ENCODE data around the gene TARP.
A peak's percentile ranks its signal among the peaks of the same experiment; 100 is the strongest.

TARP gene

DNA sequence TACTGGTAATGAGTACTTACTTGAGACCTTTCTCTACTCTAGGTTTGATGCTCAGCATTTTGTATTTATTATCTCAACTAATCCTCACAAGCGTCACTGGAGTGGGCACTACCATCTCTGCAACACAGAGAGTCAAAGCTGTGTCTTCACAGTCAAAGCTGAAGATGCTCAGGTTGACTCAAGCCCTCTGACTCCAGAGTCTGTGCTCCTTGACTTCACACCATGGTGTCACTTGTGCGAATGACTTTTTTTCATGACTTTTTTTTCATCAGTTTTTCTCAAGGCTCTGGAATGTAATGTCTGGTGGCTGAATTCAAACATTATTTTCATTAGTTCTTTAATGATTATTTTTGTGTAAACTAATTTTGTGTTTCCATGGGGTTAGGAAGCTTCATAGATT is 30.4 kb upstream of the TARP start:
- H3K27ac ChIP-seq = peak overlapping the region in 1 of 12 donors; percentile 55
- no peak for ATAC-seq
- TF ChIP-seq CTCF (IDR thresholded peaks at IDR 0.05) = no peak
- no peak for TF ChIP-seq POLR2A (IDR thresholded peaks at IDR 0.05)
- H3K9me3 ChIP-seq = peaks cover 0 to 3% (median 0%) of the 10 kb centered on the region in 12 donors
- intact Hi-C loops (cut with DNase I) = no loop called here
- no peak for DNase-seq
- H3K27me3 ChIP-seq = no peaks in the 10 kb centered on the region
- peaks cover 0 to 12% (median 0%) of the 10 kb centered on the region in 12 donors for H3K4me1 ChIP-seq
- H3K4me3 ChIP-seq = peak overlapping the region in 1 of 12 donors; percentile 25
- H3K36me3 ChIP-seq = no peaks in the 10 kb centered on the region
- 84 to 88% (median 85%) methylated on average over 2 of the region's 2 CpGs for WGBS, 4 donors

DNA sequence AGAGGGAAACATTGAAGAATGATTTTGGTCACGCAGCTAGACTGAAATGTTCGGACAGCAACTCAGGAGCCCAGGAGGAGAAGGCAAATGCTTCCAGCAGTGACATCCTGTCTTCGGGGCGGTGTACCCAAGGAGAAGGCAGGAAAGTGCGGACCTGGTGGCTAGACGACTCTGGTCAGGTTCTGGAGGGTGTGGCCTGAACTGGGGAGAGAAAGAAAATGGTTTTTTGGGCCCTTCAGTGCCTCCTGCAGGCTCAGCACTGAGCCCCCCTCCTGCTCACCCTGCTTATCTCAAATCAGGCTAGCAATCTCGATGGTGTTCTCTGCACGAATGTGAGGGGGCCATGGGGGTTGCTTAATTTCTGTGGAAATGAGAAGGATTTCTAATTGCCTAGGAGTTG is 26.7 kb upstream of the TARP start:
- TF ChIP-seq POLR2A (IDR thresholded peaks at IDR 0.05) (no peak), CTCF (IDR thresholded peaks at IDR 0.05) (no peak)
- Histone ChIP-seq H3K4me1 (no peaks in the 10 kb centered on the region), H3K4me3 (no peak overlapping the region), H3K27me3 (no peaks in the 10 kb centered on the region), H3K27ac (no peak overlapping the region), H3K36me3 (no peaks in the 10 kb centered on the region), H3K9me3 (no peaks in the 10 kb centered on the region)
- WGBS, 4 donors = 42 to 53% (median 51%) methylated on average over 8 of the region's 8 CpGs
- intact Hi-C loops (cut with DNase I) = no loop called here
- no peak for DNase-seq
- no peak for ATAC-seq

- no peak for TF ChIP-seq POLR2A (IDR thresholded peaks at IDR 0.05)
- no peak for TF ChIP-seq CTCF (IDR thresholded peaks at IDR 0.05)
- no peak overlapping the region for H3K4me3 ChIP-seq
- ATAC-seq = no peak
- no peak for DNase-seq
- no peaks in the 10 kb centered on the region for H3K36me3 ChIP-seq
- H3K27ac ChIP-seq = no peak overlapping the region
- no peaks in the 10 kb centered on the region for H3K9me3 ChIP-seq
- WGBS, 4 donors = 86 to 90% (median 89%) methylated on average over 9 of the region's 9 CpGs
- intact Hi-C loops (cut with DNase I) = no loop called here
- H3K27me3 ChIP-seq = no peaks in the 10 kb centered on the region
- no peaks in the 10 kb centered on the region for H3K4me1 ChIP-seq
Measured at GRCh38 chr7:38299275-38299931, 26.0 kb upstream of the TARP start.

- TF ChIP-seq CTCF (IDR thresholded peaks at IDR 0.05) = no peak
- TF ChIP-seq POLR2A (IDR thresholded peaks at IDR 0.05) = no peak
- DNase-seq = no peak
- intact Hi-C loops (cut with DNase I) = no loop called here
- Histone ChIP-seq H3K36me3 (no peaks in the 10 kb centered on the region), H3K27ac (no peak overlapping the region), H3K9me3 (no peaks in the 10 kb centered on the region), H3K4me1 (no peaks in the 10 kb centered on the region), H3K27me3 (no peaks in the 10 kb centered on the region), H3K4me3 (no peak overlapping the region)
- no peak for ATAC-seq
- 83 to 91% (median 88%) methylated on average over 5 of the region's 5 CpGs for WGBS, 4 donors
Measured at GRCh38 chr7:38296059-38296857, 22.8 kb upstream of the TARP start.
